ENCODE data around the gene ZC3H7A.

Gene ZC3H7A

DNA sequence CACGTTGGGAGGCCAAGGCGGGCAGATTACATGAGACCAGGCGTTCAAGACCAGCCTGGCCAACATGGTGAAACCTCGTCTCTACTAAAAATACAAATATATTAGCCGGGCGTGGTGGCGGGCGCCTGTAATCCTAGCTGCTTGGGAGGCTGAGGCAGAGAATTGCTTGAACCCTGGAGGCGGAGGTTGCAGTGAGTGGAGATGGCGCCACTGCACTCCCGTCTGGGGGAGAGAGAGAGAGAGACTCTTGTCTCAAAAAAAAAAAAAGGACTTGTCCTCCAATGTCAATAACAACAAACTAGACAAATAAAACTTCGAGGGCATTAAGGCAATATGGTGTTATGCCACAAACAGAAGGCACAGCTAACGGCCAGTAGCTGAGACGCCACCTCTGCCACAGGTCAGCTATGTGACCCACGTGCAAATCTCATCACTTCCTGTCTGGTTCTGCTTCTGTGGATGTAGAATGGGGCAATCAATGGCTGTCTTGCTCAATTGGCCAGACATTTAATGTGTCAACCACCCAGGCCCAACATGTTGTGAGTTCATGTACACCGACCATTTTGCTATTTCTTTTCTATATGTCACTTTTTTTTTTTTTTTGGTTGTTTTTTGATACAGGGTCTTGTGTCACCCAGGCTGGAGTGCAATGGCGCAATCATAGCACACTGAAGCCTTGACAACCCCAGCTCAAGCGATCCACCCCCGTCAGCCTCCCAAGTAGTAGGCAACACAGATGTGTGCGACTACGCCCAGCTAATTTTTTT is 53.6 kb downstream of the ZC3H7A start:
- TF ChIP-seq, protein P1, sequence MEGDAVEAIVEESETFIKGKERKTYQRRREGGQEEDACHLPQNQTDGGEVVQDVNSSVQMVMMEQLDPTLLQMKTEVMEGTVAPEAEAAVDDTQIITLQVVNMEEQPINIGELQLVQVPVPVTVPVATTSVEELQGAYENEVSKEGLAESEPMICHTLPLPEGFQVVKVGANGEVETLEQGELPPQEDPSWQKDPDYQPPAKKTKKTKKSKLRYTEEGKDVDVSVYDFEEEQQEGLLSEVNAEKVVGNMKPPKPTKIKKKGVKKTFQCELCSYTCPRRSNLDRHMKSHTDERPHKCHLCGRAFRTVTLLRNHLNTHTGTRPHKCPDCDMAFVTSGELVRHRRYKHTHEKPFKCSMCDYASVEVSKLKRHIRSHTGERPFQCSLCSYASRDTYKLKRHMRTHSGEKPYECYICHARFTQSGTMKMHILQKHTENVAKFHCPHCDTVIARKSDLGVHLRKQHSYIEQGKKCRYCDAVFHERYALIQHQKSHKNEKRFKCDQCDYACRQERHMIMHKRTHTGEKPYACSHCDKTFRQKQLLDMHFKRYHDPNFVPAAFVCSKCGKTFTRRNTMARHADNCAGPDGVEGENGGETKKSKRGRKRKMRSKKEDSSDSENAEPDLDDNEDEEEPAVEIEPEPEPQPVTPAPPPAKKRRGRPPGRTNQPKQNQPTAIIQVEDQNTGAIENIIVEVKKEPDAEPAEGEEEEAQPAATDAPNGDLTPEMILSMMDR (conservative IDR thresholded peaks at IDR 0.05; ENCODE audit: control insufficient read depth, insufficient read depth, low read depth, low read length), result no peak
- peak; percentile 86 for DNase-seq (ENCODE audit: low read depth)
- peak overlapping the region; percentile 57 for H3K4me3 ChIP-seq (ENCODE audit: control insufficient read depth, low read depth, low read length)

DNA sequence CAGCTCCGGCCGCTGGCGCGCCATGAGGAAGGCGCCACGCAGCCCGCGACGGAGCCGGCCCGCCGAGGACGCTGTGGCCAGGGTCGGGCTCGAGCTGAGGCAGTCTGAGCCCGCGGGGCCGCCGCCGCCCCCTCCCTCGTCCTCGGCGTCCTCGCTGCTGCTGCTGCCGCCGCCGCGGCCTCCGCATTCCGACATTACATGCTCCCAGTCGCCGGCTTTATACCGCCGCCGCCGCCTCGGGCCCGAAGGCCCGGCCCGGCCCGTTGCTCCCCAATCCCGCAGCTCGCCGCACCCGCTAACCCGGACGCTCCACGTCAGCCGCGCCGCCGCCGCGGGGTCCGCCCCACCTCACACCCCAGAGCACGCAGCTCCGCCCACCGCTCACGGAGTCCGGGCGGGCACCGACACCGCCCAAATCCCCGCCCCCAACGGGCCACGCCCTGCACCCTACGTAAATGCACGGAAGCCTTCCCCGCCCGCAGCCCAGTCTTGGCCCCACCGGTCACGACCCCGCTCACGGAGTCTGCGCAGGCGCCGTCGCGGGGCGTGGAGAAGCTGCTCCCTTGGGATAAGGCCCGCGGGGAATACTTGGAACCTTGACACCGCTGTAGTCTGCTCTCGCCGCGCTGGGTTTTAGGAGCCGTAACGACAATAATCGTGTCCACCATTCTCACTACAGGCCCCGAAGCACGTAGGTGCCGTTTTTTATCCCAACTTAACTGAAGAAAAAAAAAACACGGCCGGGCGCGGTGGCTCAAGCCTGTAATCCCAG is 54.3 kb downstream of the ZC3H7A start, which contains the start of gene TXNDC11:
TSS of gene TXNDC11 (minus strand) at position 322 of the 772 bp plus-strand sequence. CDS start at position 195, 127 bp downstream.
- H3K4me3 ChIP-seq (ENCODE audit: control insufficient read depth, low read depth, low read length), result peak within 1 kb of the TSS; percentile 90
- TF ChIP-seq, protein P1 (conservative IDR thresholded peaks at IDR 0.05; ENCODE audit: control insufficient read depth, insufficient read depth, low read depth, low read length), result no peak
- peak; percentile 97 for DNase-seq (ENCODE audit: low read depth)

DNA sequence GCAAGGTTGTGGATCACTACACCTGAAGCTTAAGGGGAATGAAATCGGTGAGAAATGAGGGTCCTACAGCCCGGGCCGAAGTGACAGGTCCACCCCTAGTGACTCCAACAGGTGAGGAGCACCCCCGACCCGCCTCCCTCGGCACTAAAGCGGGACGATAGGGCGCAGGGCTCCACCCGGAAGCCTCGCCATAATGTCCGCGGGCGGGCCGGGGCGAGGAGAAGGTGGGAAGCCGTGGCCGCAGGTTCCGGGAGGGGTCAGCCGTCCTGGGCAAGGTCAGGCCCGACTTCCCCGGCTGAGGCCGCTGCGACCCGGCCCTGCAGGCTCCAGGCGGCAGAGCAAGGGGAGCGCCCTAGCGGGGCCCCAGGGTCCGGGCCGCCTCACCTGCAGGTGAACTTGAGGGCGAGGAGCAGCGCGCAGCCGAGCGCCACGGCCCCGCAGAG is 54.9 kb downstream of the ZC3H7A start:
- TF ChIP-seq, protein P1 (conservative IDR thresholded peaks at IDR 0.05; ENCODE audit: control insufficient read depth, insufficient read depth, low read depth, low read length), result no peak
- H3K4me3 ChIP-seq (ENCODE audit: control insufficient read depth, low read depth, low read length), result peak overlapping the region; percentile 90
- no peak for DNase-seq (ENCODE audit: low read depth)

DNA sequence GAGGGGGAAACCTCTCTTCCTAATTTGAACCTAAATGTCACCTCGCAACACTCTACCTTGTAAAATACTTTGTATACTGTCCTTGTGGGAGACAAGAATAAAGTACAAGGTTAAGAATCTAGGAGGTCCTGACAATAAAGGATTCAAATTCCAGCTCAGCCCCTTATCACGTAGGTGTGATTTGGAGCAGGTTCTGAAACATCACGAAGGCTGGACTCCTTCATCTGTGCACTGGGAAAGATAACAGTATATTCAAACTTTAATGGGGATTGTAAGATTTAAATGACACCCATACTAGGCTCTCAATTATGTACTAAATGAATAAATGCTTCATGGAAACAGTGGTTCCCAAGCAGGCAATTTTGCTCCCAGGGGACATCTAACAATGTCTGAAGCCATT is 56.5 kb downstream of the ZC3H7A start:
- DNase-seq (ENCODE audit: low read depth), result no peak
- peak overlapping the region; percentile 90 for H3K4me3 ChIP-seq (ENCODE audit: control insufficient read depth, low read depth, low read length)
- TF ChIP-seq, protein P1 (conservative IDR thresholded peaks at IDR 0.05; ENCODE audit: control insufficient read depth, insufficient read depth, low read depth, low read length), result no peak

DNA sequence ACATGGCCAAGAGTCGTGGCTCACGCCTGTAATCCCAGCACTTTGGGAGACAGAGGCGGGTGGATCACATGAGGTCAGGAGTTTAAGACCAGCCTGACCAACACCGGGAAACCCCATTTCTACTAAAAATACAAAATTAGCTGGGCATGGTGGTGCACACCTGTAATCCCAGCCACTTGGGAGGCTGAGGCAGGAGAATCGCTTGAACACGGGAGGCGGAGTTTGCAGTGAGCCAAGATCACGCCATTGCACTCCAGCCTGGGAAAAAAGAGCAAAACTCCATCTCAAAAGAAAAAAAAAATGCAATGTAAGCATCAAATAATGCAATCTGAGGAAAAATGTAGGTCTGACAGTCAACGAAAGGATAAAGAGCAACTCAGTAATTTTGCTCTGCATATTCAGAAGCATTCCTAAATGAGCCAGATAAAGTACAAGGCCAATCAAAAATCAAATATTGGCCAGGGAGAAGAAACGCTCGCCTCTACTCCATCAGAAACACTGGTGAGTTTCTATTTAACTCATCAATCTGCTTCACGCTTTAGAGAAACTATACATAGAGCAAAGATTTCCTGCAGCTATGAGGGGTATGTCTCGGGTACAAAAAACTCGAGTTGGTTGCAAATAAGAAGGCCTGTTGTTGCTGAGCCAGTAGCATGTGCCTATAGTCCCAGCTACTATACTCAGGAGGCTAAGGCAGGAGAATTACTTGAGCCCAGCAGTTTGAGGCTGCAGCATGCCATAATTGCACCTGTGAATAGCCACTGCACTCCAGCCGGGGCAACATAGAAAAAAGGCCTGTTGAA is 58.1 kb downstream of the ZC3H7A start:
- no peak for DNase-seq (ENCODE audit: low read depth)
- TF ChIP-seq, protein P1 (conservative IDR thresholded peaks at IDR 0.05; ENCODE audit: control insufficient read depth, insufficient read depth, low read depth, low read length), result no peak
- H3K4me3 ChIP-seq (ENCODE audit: control insufficient read depth, low read depth, low read length), result no peak overlapping the region

DNA sequence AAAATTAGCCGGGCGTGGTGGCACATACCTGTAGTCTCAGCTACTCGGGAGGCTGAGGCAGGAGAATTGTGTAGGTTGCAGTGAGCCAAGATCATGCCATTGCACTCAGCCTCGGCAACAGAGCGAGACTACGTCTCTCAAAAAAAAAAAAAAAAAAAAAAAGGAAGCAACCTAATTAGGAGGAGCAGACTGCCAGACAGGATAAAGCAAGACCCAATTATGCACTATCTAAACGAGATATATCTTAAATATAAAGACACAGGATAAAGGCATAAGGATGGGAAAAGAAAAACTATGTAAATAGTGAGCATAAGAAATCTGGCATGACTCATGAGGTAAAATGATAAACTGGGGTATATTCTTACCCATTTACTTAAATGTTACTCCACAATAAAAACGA is 59.3 kb downstream of the ZC3H7A start:
- no peak for DNase-seq (ENCODE audit: low read depth)
- H3K4me3 ChIP-seq (ENCODE audit: control insufficient read depth, low read depth, low read length), result no peak overlapping the region
- TF ChIP-seq, protein P1 (conservative IDR thresholded peaks at IDR 0.05; ENCODE audit: control insufficient read depth, insufficient read depth, low read depth, low read length), result no peak

Measured in fibroblast of mammary gland (primary cell).